ENCODE measurements around the gene LHX6.

LHX6 gene

GRCh38 chr9:122190597-122191381 lies 38.0 kb downstream of the LHX6 start:
- DNase-seq (ENCODE audit: low spot score): peak; percentile 50

- DNase-seq (ENCODE audit: low spot score): no peak
Observed at GRCh38 chr9:122188369-122188768, 40.4 kb downstream of the LHX6 start.

- no peak for DNase-seq (ENCODE audit: low spot score)
Observed at GRCh38 chr9:122186777-122187470, 41.8 kb downstream of the LHX6 start.

- no peak for DNase-seq (ENCODE audit: low spot score)
Observed at GRCh38 chr9:122186301-122186700, 42.5 kb downstream of the LHX6 start.

GRCh38 chr9:122184551-122184950 lies 44.2 kb downstream of the LHX6 start:
- DNase-seq (ENCODE audit: low spot score): no peak

- no peak for DNase-seq (ENCODE audit: low spot score)
Observed at GRCh38 chr9:122183501-122183900, 45.3 kb downstream of the LHX6 start.

GRCh38 chr9:122180633-122181032 lies 48.1 kb downstream of the LHX6 start:
- DNase-seq (ENCODE audit: low spot score): peak; percentile 62

GRCh38 chr9:122179690-122180074 lies 49.1 kb downstream of the LHX6 start:
- DNase-seq (ENCODE audit: low spot score): no peak

GRCh38 chr9:122179054-122179689 lies 49.6 kb downstream of the LHX6 start:
- no peak for DNase-seq (ENCODE audit: low spot score)

GRCh38 chr9:122176916-122177315 lies 51.8 kb downstream of the LHX6 start:
- no peak for DNase-seq (ENCODE audit: low spot score)

- DNase-seq (ENCODE audit: low spot score): no peak
Observed at GRCh38 chr9:122173670-122174069, 55.1 kb downstream of the LHX6 start.

- no peak for DNase-seq (ENCODE audit: low spot score)
Observed at GRCh38 chr9:122172131-122172530, 56.6 kb downstream of the LHX6 start.

- DNase-seq (ENCODE audit: low spot score): no peak
Observed at GRCh38 chr9:122168356-122168755, 60.4 kb downstream of the LHX6 start.

GRCh38 chr9:122164286-122164685 lies 64.5 kb downstream of the LHX6 start:
- DNase-seq (ENCODE audit: low spot score): no peak

GRCh38 chr9:122162415-122162814 lies 66.3 kb downstream of the LHX6 start:
- DNase-seq (ENCODE audit: low spot score): no peak

- DNase-seq (ENCODE audit: low spot score): no peak
Observed at GRCh38 chr9:122159925-122160246, 68.9 kb downstream of the LHX6 start.

- DNase-seq (ENCODE audit: low spot score): peak; percentile 99
Observed at GRCh38 chr9:122159026-122159924, 69.5 kb downstream of the LHX6 start, which contains the start of the genes MORN5 and NDUFA8. TSS of gene MORN5 (plus strand) at chr9:122159908. CDS start at chr9:122159973, 65 bp downstream. TSS of gene NDUFA8 (minus strand) at chr9:122159779. CDS start at chr9:122159677, 102 bp downstream.

GRCh38 chr9:122158202-122158601 lies 70.6 kb downstream of the LHX6 start:
- DNase-seq (ENCODE audit: low spot score): peak; percentile 31

- no peak for DNase-seq (ENCODE audit: low spot score)
Observed at GRCh38 chr9:122155796-122156195, 73.0 kb downstream of the LHX6 start.

Measured in AG08396 (cell line).